ENCODE results near the gene PLEKHA5. TPM values are rescaled to one million over a fixed set of nuclear protein-coding genes. Genes with fewer than 3 reads are reported as not detected.

PLEKHA5 gene
- total RNA-seq, 1 experiment from 2014 or later: 6.3 TPM

- ChIA-PET CTCF (no interaction called here), POLR2A (no interaction called here)
- Histone ChIP-seq H3K27me3 (ENCODE audit: control insufficient read depth, insufficient read depth, low read length) (no peaks in the 10 kb centered on the region), H3K36me3 (ENCODE audit: control insufficient read depth, insufficient read depth, low read length) (no peaks in the 10 kb centered on the region), H3K27ac (ENCODE audit: low read length) (no peak overlapping the region), H3K9me3 (ENCODE audit: control insufficient read depth, insufficient read depth, low read depth, low read length) (no peaks in the 10 kb centered on the region), H3K4me1 (ENCODE audit: control insufficient read depth, insufficient read depth, low read length) (no peaks in the 10 kb centered on the region), H3K4me3 (ENCODE audit: low read depth in 2 of 2, low read length in 2 of 2) (no peak overlapping the region)
- ATAC-seq: no peak
- TF ChIP-seq POLR2AphosphoS5 (IDR thresholded peaks at IDR 0.05; ENCODE audit: low read depth, low read length): no peak
- TF ChIP-seq SIN3A (IDR thresholded peaks at IDR 0.05; ENCODE audit: borderline replicate concordance, insufficient read depth, low read depth, low read length): no peak
- TF ChIP-seq TCF7L2 (IDR thresholded peaks at IDR 0.05; ENCODE audit: low read depth, low read length): no peak
- TF ChIP-seq, protein P1, sequence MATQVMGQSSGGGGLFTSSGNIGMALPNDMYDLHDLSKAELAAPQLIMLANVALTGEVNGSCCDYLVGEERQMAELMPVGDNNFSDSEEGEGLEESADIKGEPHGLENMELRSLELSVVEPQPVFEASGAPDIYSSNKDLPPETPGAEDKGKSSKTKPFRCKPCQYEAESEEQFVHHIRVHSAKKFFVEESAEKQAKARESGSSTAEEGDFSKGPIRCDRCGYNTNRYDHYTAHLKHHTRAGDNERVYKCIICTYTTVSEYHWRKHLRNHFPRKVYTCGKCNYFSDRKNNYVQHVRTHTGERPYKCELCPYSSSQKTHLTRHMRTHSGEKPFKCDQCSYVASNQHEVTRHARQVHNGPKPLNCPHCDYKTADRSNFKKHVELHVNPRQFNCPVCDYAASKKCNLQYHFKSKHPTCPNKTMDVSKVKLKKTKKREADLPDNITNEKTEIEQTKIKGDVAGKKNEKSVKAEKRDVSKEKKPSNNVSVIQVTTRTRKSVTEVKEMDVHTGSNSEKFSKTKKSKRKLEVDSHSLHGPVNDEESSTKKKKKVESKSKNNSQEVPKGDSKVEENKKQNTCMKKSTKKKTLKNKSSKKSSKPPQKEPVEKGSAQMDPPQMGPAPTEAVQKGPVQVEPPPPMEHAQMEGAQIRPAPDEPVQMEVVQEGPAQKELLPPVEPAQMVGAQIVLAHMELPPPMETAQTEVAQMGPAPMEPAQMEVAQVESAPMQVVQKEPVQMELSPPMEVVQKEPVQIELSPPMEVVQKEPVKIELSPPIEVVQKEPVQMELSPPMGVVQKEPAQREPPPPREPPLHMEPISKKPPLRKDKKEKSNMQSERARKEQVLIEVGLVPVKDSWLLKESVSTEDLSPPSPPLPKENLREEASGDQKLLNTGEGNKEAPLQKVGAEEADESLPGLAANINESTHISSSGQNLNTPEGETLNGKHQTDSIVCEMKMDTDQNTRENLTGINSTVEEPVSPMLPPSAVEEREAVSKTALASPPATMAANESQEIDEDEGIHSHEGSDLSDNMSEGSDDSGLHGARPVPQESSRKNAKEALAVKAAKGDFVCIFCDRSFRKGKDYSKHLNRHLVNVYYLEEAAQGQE (IDR thresholded peaks at IDR 0.05; ENCODE audit: insufficient read depth in 1 of 2, low read depth in 2 of 2, low read length in 1 of 2): no peak
- no peak for TF ChIP-seq CTCF (IDR thresholded peaks at IDR 0.05)
- no TSS peak for BruUV-seq (replicated peaks)
- in situ Hi-C loops (cut with HindIII; ENCODE audit: low pct_unique_long_range_greater_than_20kb, low sequenced_read_pairs): no loop called here
- no peak for DNase-seq (ENCODE audit: low read depth, low spot score)
- intact Hi-C loops (cut with micrococcal nuclease; ENCODE audit: unreplicated experiment): loop anchor here (5.0 kb wide), 2 partner anchors 327 to 937 kb away; no protein-coding TSS in a partner anchor
Measured at GRCh38 chr12:19189522-19189921, 60.0 kb downstream of the PLEKHA5 start.

DNA sequence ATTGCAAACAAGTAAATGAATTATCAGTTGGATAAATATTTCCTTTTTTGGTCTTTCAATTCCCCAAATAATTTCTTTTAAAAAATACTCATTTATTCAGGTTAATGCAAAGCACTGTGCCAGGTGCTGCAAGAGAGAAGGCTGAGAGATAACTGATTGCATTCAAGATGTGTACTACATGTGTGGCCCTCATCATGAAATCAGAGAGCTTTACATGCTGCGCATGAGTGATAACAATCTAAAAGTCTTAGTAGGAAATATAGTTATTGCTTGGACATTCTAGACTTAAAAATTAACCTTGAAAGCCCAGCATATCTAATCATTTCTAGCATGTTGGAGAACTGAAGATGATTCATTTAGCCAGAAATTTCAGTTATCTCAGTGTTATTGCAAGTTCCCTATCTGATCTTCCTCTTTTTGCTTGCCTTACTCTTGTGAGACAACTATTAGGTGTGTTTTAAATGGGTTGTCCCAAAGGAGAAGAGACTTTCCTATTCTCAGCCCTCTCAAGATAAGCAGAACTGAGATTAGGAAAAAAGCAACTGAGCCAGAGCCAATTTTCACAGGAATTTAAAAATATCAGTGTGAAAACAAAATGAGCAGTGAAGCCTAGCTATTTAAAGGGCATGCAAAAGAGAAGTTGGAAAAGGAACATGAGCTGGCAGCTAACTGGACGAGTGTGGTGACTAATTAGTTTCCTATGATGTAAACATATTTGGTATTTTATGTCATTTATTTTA, 60.9 kb downstream of the PLEKHA5 start:
- intact Hi-C loops (cut with micrococcal nuclease; ENCODE audit: unreplicated experiment): no loop called here
- DNase-seq (ENCODE audit: low read depth, low spot score) (no peak), ATAC-seq (no peak)
- no peak overlapping the region for H3K27ac ChIP-seq (ENCODE audit: low read length)
- H3K36me3 ChIP-seq (ENCODE audit: control insufficient read depth, insufficient read depth, low read length): no peaks in the 10 kb centered on the region
- ChIA-PET POLR2A (no interaction called here), CTCF (no interaction called here)
- H3K4me1 ChIP-seq (ENCODE audit: control insufficient read depth, insufficient read depth, low read length): no peaks in the 10 kb centered on the region
- no peak overlapping the region for H3K4me3 ChIP-seq (ENCODE audit: low read depth in 2 of 2, low read length in 2 of 2)
- no peak for TF ChIP-seq TCF7L2 (IDR thresholded peaks at IDR 0.05; ENCODE audit: low read depth, low read length)
- no peaks in the 10 kb centered on the region for H3K9me3 ChIP-seq (ENCODE audit: control insufficient read depth, insufficient read depth, low read depth, low read length)
- BruUV-seq (replicated peaks): no TSS peak
- in situ Hi-C loops (cut with HindIII; ENCODE audit: low pct_unique_long_range_greater_than_20kb, low sequenced_read_pairs): no loop called here
- H3K27me3 ChIP-seq (ENCODE audit: control insufficient read depth, insufficient read depth, low read length): no peaks in the 10 kb centered on the region

- H3K27ac ChIP-seq (ENCODE audit: low read length): no peak overlapping the region
- DNase-seq (ENCODE audit: low read depth, low spot score) (no peak), ATAC-seq (no peak)
- H3K9me3 ChIP-seq (ENCODE audit: control insufficient read depth, insufficient read depth, low read depth, low read length): no peaks in the 10 kb centered on the region
- no peak for TF ChIP-seq SIN3A (IDR thresholded peaks at IDR 0.05; ENCODE audit: borderline replicate concordance, insufficient read depth, low read depth, low read length)
- TF ChIP-seq TCF7L2 (IDR thresholded peaks at IDR 0.05; ENCODE audit: low read depth, low read length): no peak
- TF ChIP-seq CTCF (IDR thresholded peaks at IDR 0.05): no peak
- TF ChIP-seq, protein P1 (IDR thresholded peaks at IDR 0.05; ENCODE audit: insufficient read depth in 1 of 2, low read depth in 2 of 2, low read length in 1 of 2): no peak
- TF ChIP-seq POLR2AphosphoS5 (IDR thresholded peaks at IDR 0.05; ENCODE audit: low read depth, low read length): no peak
- H3K4me3 ChIP-seq (ENCODE audit: low read depth in 2 of 2, low read length in 2 of 2): no peak overlapping the region
- CTCF ChIA-PET: no interaction called here
- no peaks in the 10 kb centered on the region for H3K36me3 ChIP-seq (ENCODE audit: control insufficient read depth, insufficient read depth, low read length)
- intact Hi-C loops (cut with micrococcal nuclease; ENCODE audit: unreplicated experiment): no loop called here
- POLR2A ChIA-PET: no interaction called here
- H3K4me1 ChIP-seq (ENCODE audit: control insufficient read depth, insufficient read depth, low read length): no peaks in the 10 kb centered on the region
- in situ Hi-C loops (cut with HindIII; ENCODE audit: low pct_unique_long_range_greater_than_20kb, low sequenced_read_pairs): no loop called here
- BruUV-seq (replicated peaks): no TSS peak
- no peaks in the 10 kb centered on the region for H3K27me3 ChIP-seq (ENCODE audit: control insufficient read depth, insufficient read depth, low read length)
Measured at GRCh38 chr12:19191089-19191488, 61.6 kb downstream of the PLEKHA5 start.
